HG02642 (cell line): Measurements from ENCODE around the gene LCOR.
"Not testable (repeated sequence)": the region's sequence is repeated elsewhere in the genome, so short reads cannot be mapped to it uniquely, and the experiment has no call there.

Experiments used
- ATAC-seq: cut with Tn5 transposase; IDR thresholded peaks from one replicate; pipeline ENCODE4 v1.9.1; 2021; ENCODE audit warnings: mild to moderate bottlenecking; ENCODE audit not compliant: unreplicated experiment, poor library complexity

The LCOR gene

DNA sequence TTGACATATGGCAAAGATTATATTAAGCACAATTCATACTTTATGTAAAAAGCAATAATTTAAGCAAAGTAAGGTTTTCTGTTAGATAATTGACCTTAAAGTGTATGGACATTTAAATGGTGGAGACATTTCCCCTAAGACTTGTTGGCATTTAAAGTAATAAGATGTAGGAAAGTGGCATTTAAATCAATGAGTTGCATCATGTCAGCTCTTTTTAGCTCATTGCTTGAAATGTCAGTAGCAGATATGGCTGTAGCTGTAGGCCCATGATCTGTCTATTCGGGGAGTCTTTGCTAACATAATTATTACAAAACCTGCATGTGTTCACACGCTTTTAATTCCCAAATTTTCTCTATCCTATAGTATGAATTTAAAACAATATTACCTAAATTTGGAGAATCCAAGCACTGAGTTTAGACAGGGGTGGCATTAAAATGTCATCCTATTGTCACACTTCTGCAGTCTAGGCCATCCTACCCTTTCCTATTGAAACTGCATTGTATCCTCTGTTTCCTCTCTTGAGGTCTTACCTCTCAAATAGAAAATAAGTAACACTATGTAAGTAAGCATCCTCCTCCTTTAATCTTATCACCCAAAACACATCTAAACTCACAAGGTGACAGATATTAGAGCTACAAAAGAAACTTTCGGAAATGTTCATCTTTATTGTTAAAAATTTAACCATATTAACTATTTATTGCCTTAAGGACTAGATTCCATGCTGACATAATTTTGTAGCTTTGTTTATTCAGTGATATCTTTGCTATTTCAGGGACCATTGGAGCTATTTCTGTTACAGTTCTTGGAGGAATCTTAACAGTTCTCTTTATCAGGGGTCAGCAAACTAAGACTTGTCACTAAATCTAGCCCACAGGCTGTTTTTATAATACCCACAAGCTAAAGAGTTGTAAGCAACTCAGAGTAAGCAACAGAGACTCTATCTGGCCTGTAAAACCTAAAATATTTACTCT, 91.2 kb downstream of the LCOR start:
- ATAC-seq: no peak

DNA sequence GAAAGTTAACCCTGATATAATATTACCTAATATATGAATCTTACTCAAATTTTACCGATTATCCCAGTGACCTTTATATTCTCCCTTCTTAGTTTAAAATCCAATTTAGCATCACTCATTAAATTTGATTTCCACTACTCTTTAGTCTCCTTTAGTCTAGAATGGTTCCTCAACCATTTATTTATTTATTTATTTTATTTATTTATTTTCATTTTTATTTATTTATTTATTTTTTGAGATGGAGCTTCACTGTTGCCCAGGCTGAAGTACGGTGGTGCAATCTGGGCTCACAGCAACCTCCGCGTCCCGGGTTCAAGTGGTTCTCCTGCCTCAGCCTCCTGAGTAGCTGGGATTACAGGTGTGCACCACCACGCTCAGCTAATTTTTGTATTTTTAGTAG, 92.8 kb downstream of the LCOR start:
- no peak for ATAC-seq

DNA sequence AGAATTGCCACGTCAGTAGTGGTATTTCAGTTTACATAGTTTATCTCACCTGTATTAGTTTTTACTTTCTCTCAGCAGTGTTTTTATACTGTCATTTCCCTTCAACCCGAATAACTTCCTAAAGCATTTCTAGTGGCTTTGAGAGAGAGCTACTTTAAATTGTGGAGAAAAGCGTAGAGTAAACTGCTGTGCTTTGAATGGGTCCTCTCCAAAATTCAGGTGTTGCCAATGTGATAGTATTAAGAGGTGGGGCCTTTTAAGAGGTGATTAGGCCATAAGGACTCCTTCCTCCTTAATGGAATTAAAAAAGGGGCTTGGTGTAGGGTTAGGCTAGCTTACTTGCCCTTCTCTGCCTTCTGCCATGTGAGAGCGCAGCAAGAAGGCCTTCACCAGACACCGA, 98.4 kb downstream of the LCOR start:
- ATAC-seq: no peak

DNA sequence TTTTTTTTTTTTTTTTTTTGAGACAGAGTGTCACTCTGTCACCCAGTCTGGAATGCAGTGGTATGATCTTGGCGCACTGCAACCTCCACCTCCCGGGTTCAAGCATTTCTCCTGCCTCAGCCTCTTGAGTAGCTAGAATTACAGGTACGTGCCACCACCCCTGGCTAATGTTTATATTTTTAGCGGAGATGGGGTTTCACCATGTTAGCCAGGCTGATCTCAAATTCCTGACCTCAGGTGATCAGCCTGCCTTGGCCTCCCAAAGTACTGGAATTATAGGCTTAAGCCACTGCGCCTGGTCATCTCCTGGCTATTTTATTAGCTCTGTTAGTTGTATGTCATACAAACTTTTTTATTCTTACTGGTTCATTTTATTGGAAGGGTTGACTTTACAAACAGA, 103.0 kb downstream of the LCOR start:
- no peak for ATAC-seq

DNA sequence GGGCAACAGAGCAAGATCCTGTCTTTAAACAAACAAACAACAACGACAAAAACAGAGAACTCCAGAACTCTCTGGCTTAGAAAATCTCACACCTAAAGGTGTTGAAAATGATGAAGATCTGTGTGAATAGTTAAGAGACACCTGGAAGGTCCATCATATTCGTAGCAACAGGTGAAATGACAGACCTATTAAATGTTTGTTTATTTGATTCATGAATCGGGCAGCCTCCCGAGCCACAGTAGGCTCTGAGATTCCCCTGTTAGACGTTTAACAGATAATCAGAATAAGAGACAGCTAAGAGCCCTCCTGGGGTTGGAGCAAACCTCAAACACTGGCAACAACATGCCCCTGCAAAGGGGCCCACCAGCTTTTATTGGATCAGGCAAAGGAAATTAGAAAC, 103.7 kb downstream of the LCOR start:
- ATAC-seq: no peak

DNA sequence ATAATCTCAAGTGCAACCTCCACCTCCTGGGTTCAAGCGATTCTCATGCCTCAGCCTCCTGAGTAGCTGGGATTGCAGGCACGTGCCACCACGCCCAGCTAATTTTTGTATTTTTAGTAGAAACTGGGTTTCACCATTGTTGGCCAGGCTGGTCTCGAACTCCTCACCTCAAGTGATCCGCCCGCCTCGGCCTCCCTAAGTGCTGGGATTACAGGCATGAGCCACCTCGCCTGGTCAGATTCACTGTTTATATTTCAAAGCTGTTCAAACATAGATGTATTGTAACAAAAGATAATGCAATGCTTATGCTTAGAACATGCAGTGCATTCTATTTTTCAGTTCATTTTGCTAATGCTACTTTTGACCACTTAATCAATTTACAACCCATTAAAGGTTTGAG, 111.1 kb downstream of the LCOR start:
- not testable (repeated sequence) for ATAC-seq

DNA sequence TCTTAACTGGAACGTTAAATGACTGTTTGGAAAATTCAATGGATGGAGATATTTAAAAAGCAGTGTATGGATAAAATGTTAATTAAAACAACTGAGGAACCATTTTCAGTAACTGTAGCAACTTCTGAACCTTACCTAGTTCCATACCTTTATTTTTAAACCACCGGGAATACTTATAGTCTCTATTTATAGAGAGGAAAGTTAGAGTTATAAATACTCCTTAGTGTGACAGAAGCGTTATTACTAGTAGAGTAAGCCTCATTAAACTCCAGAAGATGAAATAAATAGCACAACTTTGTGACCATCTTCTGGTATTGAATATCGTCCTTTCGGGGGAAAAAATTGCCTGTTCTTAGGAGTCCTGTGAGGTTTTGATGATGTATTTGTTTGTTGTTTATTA, 114.9 kb downstream of the LCOR start:
- ATAC-seq: no peak

DNA sequence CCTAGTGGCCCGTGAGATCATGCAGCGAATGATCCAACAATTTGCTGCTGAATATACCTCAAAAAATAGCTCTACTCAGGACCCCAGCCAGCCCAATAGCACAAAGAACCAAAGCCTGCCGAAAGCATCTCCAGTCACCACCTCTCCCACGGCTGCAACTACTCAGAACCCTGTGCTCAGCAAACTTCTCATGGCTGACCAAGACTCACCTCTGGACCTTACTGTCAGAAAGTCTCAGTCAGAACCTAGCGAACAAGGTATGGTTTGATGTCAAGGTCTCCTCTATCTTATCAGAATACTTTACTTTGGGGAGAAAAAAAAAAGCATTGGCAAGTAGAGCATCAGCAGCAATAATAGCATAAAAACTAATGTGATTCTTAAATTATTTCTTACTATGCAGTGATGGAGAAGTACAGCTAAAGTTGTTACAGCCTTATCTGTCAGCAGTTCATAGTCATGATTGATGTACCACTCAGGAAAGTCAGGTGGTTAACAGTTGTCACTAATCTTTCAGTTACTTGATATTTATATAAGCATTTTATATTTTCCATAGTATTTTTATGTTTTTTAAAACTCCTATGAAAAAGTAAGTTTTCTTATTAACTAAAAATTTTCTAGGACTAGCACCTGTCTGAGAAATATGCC, 117.1 kb downstream of the LCOR start:
- ATAC-seq: no peak

DNA sequence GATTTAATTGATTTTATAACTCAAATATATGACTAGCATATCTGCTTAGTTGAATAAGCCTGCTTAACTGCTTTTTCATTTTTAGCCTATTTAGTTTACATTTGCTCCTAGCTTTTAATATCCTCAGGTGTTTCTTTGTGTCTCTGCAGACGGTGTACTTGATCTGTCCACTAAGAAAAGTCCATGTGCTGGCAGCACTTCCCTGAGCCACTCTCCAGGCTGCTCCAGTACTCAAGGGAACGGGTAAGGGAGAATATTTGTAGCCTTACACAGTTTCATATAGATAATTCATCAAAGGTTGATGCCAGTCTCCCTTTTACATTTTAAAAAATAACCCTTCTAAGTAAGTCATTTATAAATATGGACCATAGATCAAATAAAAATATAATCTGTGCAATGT, 119.9 kb downstream of the LCOR start:
- no peak for ATAC-seq

DNA sequence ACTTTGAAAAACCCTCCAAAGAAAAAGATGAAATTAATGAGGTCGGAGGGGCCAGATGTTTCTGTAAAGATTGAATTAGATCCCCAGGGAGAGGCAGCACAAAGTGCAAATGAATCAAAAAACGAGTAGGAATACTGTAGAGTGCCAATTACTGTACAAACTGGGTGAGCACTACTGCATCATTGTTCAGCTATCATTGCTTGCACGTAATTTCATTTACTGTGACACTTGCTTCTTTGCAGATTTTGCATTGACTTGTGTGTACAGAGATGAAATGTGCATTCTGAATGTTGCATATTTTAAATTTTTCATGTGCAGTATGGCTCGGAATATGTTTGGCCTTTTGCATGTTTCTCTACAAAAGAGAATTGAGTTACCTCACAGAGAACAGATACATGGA, 123.7 kb downstream of the LCOR start:
- no peak for ATAC-seq

DNA sequence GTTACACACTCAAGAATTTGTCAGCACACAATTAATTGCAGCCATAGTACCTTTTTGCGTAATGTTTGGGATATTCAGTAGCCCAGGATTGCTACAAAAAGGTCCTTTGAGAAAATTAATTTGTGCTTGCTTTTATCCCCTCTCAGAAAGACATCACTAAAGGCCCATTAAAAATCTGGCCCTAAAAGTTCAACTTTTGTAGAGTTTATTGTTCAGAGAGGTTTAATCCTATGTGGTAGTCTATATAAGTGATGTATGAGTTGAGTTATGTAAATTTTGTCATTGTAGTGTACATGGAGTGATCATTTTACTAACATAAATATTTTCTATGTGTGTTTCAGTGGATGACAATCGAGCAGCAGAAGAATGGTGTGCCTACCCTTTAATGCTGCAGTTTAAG, 126.0 kb downstream of the LCOR start:
- ATAC-seq: no peak

DNA sequence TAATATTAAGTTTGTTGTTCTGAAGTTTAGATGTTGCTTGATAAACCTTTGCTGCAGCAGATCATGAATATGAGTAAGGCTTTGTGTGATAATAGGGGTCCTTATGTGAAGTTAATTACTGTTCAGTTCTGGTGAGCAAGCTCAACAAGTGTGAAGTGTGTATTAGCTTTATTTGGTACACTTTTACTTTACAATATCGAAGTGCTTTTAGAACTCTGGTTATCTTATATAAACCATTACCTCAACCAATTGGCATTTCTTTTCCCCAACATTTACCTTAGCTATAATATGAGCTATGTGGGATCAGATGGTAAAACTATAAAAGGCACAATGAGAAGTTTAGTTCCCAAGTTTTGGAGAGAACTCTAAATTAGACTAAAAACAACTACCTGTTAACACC, 127.6 kb downstream of the LCOR start:
- ATAC-seq: no peak

DNA sequence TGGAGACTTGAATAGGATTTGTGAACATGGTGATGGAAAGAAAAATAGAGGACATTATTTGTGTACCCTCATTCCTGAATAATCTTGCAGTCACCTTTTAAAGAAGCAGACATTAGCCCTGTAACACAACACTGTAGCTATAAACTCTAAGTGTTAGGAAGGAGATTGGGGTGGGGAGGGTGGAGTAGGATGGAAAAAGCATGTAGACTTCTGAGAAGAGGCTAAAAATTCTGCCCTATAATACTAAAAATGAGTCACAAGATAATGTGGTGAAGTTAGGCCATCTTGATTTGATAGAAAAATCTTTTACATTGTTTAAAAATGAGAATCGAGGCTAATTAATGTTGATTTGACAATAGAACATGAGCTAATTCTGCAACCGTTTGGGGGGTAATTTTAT, 128.8 kb downstream of the LCOR start:
- no peak for ATAC-seq

DNA sequence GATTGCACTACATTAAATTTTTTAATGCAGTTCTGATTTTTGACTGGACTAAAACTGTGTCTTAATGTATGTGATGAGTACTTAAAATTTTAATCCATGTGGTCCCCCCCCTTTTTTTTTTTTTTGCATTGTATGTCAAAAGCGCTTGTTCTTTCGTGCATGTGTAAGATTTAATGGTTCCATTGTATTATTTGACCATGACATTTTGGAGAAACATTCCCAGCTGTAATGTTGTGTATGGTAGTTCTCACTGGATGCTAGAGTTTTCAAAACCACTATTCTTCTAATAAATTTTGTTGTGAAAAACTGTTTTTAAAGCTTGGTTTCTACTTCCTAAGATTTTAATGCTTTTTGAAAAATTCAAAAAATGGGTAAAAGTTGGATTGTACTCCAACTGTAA, 132.0 kb downstream of the LCOR start:
- no peak for ATAC-seq

DNA sequence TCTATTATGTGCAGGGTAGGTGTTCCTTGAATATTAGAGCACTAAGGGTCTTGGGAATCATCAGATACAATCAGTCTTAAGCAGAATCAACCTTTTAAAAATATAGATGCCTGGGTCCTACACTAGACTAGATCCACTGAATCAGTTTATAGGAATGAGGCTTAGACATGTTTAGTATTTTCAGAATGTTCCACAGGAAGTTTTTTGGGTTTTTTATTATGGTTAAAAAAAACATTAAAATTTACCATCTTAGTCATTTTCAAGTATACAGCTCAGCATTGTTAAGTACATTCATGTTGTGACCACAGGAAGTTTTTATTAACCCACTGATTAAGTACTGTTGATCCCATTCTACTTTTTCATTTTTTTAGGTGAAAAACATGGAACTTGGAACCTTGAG, 135.7 kb downstream of the LCOR start:
- no peak for ATAC-seq

DNA sequence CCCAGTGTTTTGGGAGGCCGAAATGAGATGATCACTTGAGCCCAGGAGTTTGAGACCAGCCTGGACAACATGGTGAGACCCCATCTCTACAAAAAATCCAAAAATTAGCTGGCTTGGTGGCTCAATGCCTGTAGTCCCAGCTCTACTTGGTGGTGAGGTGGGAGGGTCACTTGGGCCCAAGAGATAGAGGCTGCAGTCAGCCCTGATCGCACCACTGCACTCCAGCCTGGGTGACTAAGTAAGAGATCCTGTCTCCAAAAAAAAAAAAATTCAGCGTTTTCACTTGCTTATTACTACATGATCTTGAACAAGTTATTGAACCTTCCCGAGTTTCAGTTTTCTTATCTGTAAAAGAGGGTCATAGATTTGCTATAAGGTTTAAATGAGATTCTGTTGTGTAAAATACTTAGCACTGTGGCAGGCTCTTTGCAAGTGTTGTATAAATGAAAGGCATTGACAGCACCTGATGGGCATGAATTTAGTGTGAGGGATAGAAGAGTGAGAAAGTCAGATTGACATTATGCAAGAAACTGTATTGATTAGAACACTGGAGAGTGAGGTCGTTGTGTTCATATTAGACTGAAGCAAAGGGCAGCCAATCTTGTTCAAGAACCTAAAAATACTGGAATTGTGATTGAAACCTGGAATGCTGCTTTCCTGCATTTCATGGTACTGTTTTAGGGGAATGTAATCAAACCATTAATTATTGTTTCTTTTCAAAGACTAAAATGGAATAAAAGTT, 136.8 kb downstream of the LCOR start:
- ATAC-seq: no peak

DNA sequence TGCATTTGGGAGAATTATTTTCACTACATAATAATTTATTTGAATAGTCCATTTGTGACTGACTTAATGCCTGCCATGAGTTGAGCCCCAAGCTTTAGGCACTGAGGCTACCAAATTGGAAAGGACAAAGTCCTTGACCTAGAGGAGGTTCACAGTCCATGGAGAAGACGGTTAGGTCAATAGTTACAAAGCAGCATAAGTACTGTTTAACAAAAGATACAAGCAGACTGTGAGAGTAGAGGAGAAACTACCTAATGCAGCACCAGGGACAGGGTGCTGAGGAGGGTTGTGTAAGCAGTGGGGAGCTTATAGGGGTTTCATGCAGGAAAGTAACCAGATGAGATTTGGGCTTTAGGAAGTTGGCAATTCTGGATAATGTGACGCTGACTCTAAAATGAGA, 139.2 kb downstream of the LCOR start:
- no peak for ATAC-seq

DNA sequence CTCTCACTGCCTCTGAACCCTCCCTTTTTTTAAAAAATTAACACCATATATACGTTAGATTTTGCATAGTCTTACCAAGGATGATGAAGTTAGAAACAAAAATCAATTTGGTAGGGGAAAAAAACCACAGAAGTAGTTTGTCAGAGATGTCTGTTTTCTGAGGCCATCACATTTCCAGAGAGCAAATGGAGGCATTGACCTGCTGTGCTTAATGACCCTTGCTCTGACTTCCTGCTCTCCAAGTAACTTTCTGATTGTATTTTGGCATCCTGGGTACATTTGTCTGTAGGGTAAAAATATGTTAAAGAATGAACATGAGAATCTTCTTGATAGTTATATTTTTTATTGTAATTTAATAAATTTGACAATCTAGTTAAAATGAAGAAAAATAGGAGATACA, 140.2 kb downstream of the LCOR start:
- no peak for ATAC-seq

DNA sequence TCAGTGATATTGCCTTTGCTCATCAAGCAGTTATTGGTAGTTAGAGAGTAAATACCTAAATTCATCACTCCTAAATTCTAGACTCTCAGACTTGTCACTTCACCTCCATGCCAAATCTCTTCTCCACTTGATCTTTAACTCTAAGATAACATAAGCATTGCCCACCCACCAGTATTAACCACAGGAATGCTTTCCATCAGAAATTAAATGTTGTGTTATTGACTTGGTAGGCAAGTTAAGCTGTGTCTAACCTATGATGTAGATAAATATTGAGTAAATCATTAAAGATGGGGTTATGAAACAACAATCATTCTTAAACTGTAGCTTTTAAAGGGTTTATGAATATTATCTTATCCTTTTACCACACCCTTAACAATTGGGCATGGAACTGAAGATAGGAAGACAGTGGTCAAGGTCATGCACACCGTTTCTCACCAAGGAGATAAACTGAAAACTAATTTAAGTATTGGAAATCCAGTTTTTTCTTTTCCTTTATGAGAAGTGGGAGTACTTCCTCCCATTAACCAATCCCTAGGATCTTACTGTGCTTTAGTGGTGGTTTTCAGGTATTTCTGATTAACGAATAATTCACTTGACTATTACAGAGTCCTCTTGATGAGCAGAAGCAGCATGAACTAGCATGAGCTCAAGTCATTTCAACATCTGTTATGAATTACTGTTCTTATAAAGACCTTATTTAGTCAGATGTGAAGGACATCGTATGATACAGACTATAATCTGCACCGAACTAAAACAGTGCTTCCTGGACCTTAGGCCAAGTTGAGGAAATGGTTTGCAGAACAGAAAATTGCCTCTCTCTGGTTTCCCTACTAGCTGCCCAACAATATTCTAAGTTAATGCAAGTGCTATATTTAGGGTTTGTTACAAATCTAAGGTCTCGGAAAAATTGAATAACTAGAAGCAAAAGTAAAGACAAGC, 142.0 kb downstream of the LCOR start:
- ATAC-seq: no peak

DNA sequence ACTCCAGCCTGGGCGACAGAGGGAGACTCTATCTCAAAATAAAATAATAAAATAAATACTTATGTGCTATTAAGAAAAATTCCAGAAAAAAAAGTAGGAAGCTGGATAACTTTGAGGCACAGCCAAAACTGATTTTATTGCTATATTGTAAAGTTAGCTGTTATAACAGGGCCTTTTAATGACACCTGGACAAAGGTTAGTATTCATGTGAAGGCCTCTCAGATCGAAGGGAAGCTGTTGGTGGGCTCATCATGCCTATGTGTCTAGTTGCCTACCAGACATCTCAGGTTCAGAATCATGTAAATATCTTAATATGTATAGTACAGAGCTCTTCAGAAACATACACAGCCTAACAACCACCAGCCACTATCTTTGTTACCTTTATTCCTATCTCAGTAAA, 143.0 kb downstream of the LCOR start:
- no peak for ATAC-seq
